Activated B cell treated with CpG ODN at 0.5 μM for 24 hours (primary cell): ENCODE measurements around the gene KCNAB2. TPM values are rescaled to one million over a fixed set of nuclear protein-coding genes. Genes with fewer than 3 reads are reported as not detected.

ENCODE experiments used
- ATAC-seq: fragments of 200-7000 bp; cut with Tn5 transposase; one replicate; pipeline ENCODE4 v1.10.0; 2021; ENCODE audit warnings: low read depth, mild to moderate bottlenecking, moderate library complexity
- CTCF ChIA-PET: fragments of 350-600 bp; sonication (Branson Sonifier 250); formaldehyde crosslinking; loops from one replicate; lab custom pipeline; 2021; ENCODE audit warnings: antibody characterized with exemption; lab: Charles Lee
- POLR2A ChIA-PET: fragments of 350-600 bp; sonication (Branson Sonifier 250); formaldehyde crosslinking; loops from one replicate; lab custom pipeline; 2021; ENCODE audit warnings: antibody characterized with exemption; lab: Charles Lee
- DNase-seq: peaks from one replicate; pipeline ENCODE4 v3.0.0; 2022
- H3K27ac Mint-ChIP-seq: one replicate; pipeline ENCODE4 v1.8.0; 2020; ENCODE audit warnings: mixed read lengths
- H3K27me3 Mint-ChIP-seq: one replicate; pipeline ENCODE4 v1.8.0; 2021; ENCODE audit warnings: mixed read lengths
- H3K36me3 Mint-ChIP-seq: one replicate; pipeline ENCODE4 v1.8.0; 2021; ENCODE audit warnings: low read depth, mixed read lengths
- H3K4me1 Mint-ChIP-seq: one replicate; pipeline ENCODE4 v1.8.0; 2021; ENCODE audit warnings: mixed read lengths
- H3K4me3 Mint-ChIP-seq: one replicate; pipeline ENCODE4 v1.8.0; 2020; ENCODE audit warnings: mild to moderate bottlenecking, mixed read lengths
- H3K9me3 Mint-ChIP-seq: one replicate; pipeline ENCODE4 v1.8.0; 2020; ENCODE audit warnings: mixed read lengths
- intact Hi-C: fragments of 100-400 bp; cut with micrococcal nuclease; formaldehyde crosslinking; loops from one replicate; pipeline ENCODE4 v1.15.1; 2024
- total RNA-seq: library from RNA; stranded (reverse); gene quantifications from 2 replicates; pipeline ENCODE4 v1.2.3, GENCODE V29; 2022
- TF ChIP-seq, protein P1 (sequence below): fragments of 200-600 bp; IDR thresholded peaks from one replicate; pipeline ENCODE4 v1.8.0; 2022; ENCODE audit warnings: antibody characterized with exemption, mild to moderate bottlenecking

KCNAB2 gene
- total RNA-seq, 1 donor from 2014 or later = 121 TPM

GRCh38 chr1:6094801-6095505 lies 49.3 kb downstream of the KCNAB2 start:
- ChIA-PET POLR2A (no interaction called here), CTCF (no interaction called here)
- Mint-ChIP-seq H3K9me3 (no peaks in the 10 kb centered on the region), H3K27ac (no peak overlapping the region), H3K4me3 (no peak overlapping the region), H3K36me3 (peaks cover 56% of the 10 kb centered on the region), H3K4me1 (no peaks in the 10 kb centered on the region), H3K27me3 (no peaks in the 10 kb centered on the region)
- ATAC-seq (no peak), DNase-seq (no peak)
- intact Hi-C loops = no loop called here
- TF ChIP-seq, protein P1, sequence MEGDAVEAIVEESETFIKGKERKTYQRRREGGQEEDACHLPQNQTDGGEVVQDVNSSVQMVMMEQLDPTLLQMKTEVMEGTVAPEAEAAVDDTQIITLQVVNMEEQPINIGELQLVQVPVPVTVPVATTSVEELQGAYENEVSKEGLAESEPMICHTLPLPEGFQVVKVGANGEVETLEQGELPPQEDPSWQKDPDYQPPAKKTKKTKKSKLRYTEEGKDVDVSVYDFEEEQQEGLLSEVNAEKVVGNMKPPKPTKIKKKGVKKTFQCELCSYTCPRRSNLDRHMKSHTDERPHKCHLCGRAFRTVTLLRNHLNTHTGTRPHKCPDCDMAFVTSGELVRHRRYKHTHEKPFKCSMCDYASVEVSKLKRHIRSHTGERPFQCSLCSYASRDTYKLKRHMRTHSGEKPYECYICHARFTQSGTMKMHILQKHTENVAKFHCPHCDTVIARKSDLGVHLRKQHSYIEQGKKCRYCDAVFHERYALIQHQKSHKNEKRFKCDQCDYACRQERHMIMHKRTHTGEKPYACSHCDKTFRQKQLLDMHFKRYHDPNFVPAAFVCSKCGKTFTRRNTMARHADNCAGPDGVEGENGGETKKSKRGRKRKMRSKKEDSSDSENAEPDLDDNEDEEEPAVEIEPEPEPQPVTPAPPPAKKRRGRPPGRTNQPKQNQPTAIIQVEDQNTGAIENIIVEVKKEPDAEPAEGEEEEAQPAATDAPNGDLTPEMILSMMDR = no peak

DNA sequence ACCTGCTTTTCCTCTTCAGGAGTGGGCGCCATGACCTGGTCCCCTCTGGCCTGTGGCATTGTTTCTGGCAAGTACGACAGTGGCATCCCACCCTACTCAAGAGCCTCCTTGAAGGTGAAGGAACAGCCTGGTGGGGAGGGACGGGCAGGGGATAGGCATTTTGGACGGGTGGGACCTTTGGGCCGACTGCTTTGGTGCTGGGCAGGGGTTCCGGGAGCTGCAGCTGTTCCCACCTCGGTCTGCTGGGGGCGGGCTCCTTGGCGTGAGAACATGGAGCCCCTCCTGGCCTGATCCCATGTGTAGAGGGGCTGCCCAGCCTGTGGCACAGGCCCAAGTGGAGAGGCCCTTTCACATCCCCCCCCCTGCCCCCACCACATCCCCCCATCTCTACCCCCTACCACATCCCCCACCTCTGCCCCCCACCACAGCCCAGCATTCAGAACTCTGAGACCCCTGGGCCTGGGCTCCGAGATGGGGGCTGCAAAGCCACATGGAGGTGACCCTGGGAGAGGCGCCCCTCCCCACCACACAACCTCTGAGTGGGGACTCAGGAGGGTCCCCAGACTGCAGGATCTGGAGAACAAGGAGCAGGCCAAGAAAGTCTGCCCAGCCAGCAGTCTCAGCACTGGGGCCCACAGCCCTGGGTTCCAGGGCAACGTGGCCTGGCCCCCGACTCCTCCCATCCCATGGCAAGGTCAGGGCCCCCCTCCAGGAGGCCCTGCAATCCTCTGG lies 50.0 kb downstream of the KCNAB2 start:
- H3K27ac Mint-ChIP-seq = no peak overlapping the region
- TF ChIP-seq, protein P1 = no peak
- H3K4me1 Mint-ChIP-seq = no peaks in the 10 kb centered on the region
- no peaks in the 10 kb centered on the region for H3K27me3 Mint-ChIP-seq
- intact Hi-C loops = no loop called here
- H3K36me3 Mint-ChIP-seq = peaks cover 54% of the 10 kb centered on the region
- H3K9me3 Mint-ChIP-seq = no peaks in the 10 kb centered on the region
- ChIA-PET CTCF (no interaction called here), POLR2A (no interaction called here)
- no peak for DNase-seq
- no peak for ATAC-seq
- no peak overlapping the region for H3K4me3 Mint-ChIP-seq

DNA sequence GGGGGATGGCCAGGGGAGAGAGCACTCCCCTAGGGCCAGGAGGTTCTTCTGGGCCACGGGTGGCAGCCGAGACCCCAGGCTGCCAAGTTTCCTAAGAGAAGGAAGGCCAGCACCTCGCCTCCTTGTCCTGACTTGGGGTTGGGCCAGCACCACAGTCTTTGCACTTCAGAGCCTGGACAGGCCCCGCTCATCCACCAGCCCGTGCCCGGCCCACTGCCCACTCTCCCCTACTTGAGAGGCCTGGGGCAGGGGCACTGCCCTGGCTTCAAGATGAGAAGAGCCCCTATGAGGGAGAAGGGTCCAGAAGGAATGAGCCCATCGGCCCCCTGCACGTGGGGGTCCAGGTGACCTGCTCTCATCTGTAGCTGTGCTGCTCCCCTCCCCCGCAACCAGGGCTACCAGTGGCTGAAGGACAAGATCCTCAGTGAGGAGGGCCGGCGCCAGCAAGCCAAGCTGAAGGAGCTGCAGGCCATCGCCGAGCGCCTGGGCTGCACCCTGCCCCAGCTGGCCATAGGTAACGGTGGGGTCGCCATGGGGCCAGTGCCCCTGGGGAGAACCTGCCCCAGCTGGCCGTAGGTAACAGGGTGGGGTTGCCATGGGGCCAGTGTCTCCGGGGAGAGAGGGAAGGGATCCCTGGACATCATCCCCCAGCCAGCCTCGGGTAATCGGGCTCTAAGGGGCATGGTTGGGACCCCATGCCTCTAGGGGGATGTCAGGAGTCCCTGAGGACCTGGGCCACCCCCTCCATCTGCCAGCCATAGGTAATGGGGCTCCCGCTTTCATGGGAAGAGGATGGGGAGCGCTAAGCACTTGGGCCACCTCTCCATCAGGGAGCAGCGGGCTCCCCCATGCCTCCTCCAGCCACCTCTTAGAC lies 50.8 kb downstream of the KCNAB2 start:
- Mint-ChIP-seq H3K27ac (no peak overlapping the region), H3K4me3 (no peak overlapping the region), H3K4me1 (no peaks in the 10 kb centered on the region), H3K27me3 (no peaks in the 10 kb centered on the region), H3K36me3 (peaks cover 46% of the 10 kb centered on the region), H3K9me3 (no peaks in the 10 kb centered on the region)
- intact Hi-C loops = no loop called here
- ChIA-PET CTCF (no interaction called here), POLR2A (no interaction called here)
- TF ChIP-seq, protein P1 = no peak
- no peak for DNase-seq
- ATAC-seq = no peak

DNA sequence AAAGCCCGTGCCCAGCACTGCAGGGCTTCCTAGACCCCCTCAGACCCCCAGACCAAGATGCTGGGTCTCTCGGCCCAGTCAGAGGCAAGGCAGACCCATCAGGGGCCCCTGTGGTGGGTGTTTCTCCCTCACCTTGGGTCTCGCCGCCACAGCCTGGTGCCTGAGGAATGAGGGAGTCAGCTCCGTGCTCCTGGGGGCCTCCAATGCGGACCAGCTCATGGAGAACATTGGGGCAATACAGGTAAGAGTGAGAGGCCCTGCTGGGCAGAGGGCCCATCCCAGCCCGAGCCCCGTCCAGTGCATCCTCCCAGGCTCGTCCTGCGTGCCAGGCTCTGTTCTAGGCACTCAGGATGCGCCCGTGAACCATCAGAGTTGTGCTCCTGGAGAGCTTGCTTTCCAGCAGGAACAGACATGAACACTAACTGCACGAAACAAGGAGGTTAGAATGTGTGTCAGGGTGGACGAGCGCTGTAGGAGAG lies 51.5 kb downstream of the KCNAB2 start:
- no peaks in the 10 kb centered on the region for H3K27me3 Mint-ChIP-seq
- CTCF ChIA-PET = no interaction called here
- no peaks in the 10 kb centered on the region for H3K4me1 Mint-ChIP-seq
- no peak overlapping the region for H3K4me3 Mint-ChIP-seq
- H3K36me3 Mint-ChIP-seq = peaks cover 43% of the 10 kb centered on the region
- DNase-seq (no peak), ATAC-seq (no peak)
- H3K27ac Mint-ChIP-seq = no peak overlapping the region
- POLR2A ChIA-PET = no interaction called here
- H3K9me3 Mint-ChIP-seq = no peaks in the 10 kb centered on the region
- TF ChIP-seq, protein P1 = no peak
- intact Hi-C loops = no loop called here

DNA sequence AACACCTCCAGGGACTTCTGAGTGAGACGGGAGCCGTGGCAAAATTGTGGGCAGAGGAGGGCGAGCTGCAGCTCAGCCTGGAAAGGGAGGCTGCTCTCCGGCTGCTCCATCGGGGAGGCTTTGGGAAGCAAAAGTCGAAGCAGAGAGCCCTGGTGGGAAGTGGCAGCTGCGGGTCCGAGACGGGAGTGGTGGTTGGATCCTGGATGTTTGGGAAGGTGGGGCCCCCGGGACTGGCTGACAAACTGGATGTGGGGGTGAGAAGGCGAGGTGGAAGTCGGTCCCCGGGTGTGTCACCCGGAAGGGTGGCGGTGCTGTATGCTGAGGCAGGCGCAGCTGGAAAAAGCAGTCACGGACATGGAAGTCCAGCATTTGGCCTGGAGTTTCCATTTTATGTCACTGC lies 52.1 kb downstream of the KCNAB2 start:
- H3K27me3 Mint-ChIP-seq = peaks cover 1% of the 10 kb centered on the region
- DNase-seq (no peak), ATAC-seq (no peak)
- peaks cover 40% of the 10 kb centered on the region for H3K36me3 Mint-ChIP-seq
- H3K9me3 Mint-ChIP-seq = no peaks in the 10 kb centered on the region
- no peak overlapping the region for H3K27ac Mint-ChIP-seq
- intact Hi-C loops = no loop called here
- no peaks in the 10 kb centered on the region for H3K4me1 Mint-ChIP-seq
- TF ChIP-seq, protein P1 = no peak
- ChIA-PET POLR2A (no interaction called here), CTCF (interaction anchor here (1.0 kb wide), 1 partner anchor 31 kb away, joined by 3 read pairs; no protein-coding TSS in a partner anchor)
- H3K4me3 Mint-ChIP-seq = no peak overlapping the region
